ENCODE data around the gene HYAL3. TPM values are rescaled to one million over a fixed set of nuclear protein-coding genes. Genes with fewer than 3 reads are reported as not detected.

HYAL3 gene
- total RNA-seq, 1 experiment from 2014 or later, result 2.9 TPM

GRCh38 chr3:50295553-50296431 lies 3.4 kb downstream of the HYAL3 start (continued):
- TF ChIP-seq ZNF281 (CRISPR knock-in tag; IDR thresholded peaks at IDR 0.05), result no peak

GRCh38 chr3:50294492-50295403 lies 4.5 kb downstream of the HYAL3 start:
- Mint-ChIP-seq H3K36me3 (no peaks in the 10 kb centered on the region; the same call in 1 of the 2 replicates), H3K4me3 (no peak overlapping the region), H3K27me3 (ENCODE audit: low read depth) (no peaks in the 10 kb centered on the region; the same call in 1 of the 2 replicates), H3K9me3 (no peaks in the 10 kb centered on the region), H3K4me1 (peaks cover 13% of the 10 kb centered on the region), H3K27ac (no peak overlapping the region)
- no peak for ATAC-seq
- no peak for DNase-seq (ENCODE audit: low spot score)
- POLR2A ChIA-PET, result no interaction called here
- CTCF ChIA-PET, result interaction anchor here (0.5 to 1.5 kb wide), 3 partner anchors 27 to 100 kb away, joined by 4 to 5 read pairs (median 4); no protein-coding TSS in a partner anchor
- TF ChIP-seq ATF6 (CRISPR knock-in tag; IDR thresholded peaks at IDR 0.05) (no peak), NR2C2 (CRISPR knock-in tag; IDR thresholded peaks at IDR 0.05) (no peak), ATF2 (CRISPR knock-in tag; IDR thresholded peaks at IDR 0.05; ENCODE audit: borderline replicate concordance, low read depth) (no peak), E2F1 (CRISPR knock-in tag; IDR thresholded peaks at IDR 0.05) (no peak), CTCF (IDR thresholded peaks at IDR 0.05) (no peak), ELF4 (CRISPR knock-in tag; IDR thresholded peaks at IDR 0.05; ENCODE audit: low read depth) (no peak), ZNF317 (CRISPR knock-in tag; IDR thresholded peaks at IDR 0.05; ENCODE audit: borderline replicate concordance, low read depth) (no peak), CDX4 (CRISPR knock-in tag; IDR thresholded peaks at IDR 0.05; ENCODE audit: borderline replicate concordance) (no peak), ZNF532 (CRISPR knock-in tag; IDR thresholded peaks at IDR 0.05; ENCODE audit: borderline replicate concordance) (no peak), GRHL2 (CRISPR knock-in tag; IDR thresholded peaks at IDR 0.05; ENCODE audit: insufficient replicate concordance, severe bottlenecking) (no peak), ATF3 (CRISPR knock-in tag; conservative IDR thresholded peaks at IDR 0.05) (no peak), NFATC4 (CRISPR knock-in tag; IDR thresholded peaks at IDR 0.05) (no peak), IRF2 (CRISPR knock-in tag; IDR thresholded peaks at IDR 0.05; ENCODE audit: borderline replicate concordance, low read depth) (no peak), ESRRA (CRISPR knock-in tag; IDR thresholded peaks at IDR 0.05; ENCODE audit: borderline replicate concordance) (no peak), ZNF121 (CRISPR knock-in tag; IDR thresholded peaks at IDR 0.05) (no peak)
